Subcutaneous abdominal adipose tissue (tissue), 5 donors: ENCODE data around the gene DHFR2.
"Not testable (repeated sequence)": the region's sequence is repeated elsewhere in the genome, so short reads cannot be mapped to it uniquely, and the experiment has no call there.

Source experiments
- H3K27ac ChIP-seq: one replicate; pipeline ENCODE4 v1.7.0; 2013; ENCODE audit warnings: low read depth, mild to moderate bottlenecking, inconsistent platforms, low read length, moderate library complexity
- H3K27me3 ChIP-seq, 5 donors: one replicate each; pipeline ENCODE4 v1.7.0; 2013; ENCODE audit warnings: low read length in 5 of 5, inconsistent platforms in 1 of 5; ENCODE audit not compliant: control insufficient read depth in 5 of 5, insufficient read depth in 4 of 5
- H3K36me3 ChIP-seq, 5 donors: one replicate each; pipeline ENCODE4 v1.7.0; 2013; ENCODE audit warnings: low read length in 5 of 5; ENCODE audit not compliant: control insufficient read depth in 5 of 5, insufficient read depth in 5 of 5
- H3K4me1 ChIP-seq, 5 donors: one replicate each; pipeline ENCODE4 v1.7.0; 2013; ENCODE audit warnings: low read length in 5 of 5, mild to moderate bottlenecking in 3 of 5, moderate library complexity in 1 of 5; ENCODE audit not compliant: control insufficient read depth in 5 of 5, insufficient read depth in 5 of 5
- H3K4me3 ChIP-seq, 5 donors: one replicate each; pipeline ENCODE4 v1.7.0; 2013; ENCODE audit warnings: low read length in 5 of 5, low read depth in 1 of 5
- H3K9ac ChIP-seq, 5 donors: one replicate each; pipeline ENCODE4 v1.7.0; 2013; ENCODE audit warnings: low read length in 5 of 5, mild to moderate bottlenecking in 4 of 5, moderate library complexity in 3 of 5
- H3K9me3 ChIP-seq, 5 donors: one replicate each; pipeline ENCODE4 v1.7.0; 2013; ENCODE audit warnings: low read length in 5 of 5; ENCODE audit not compliant: control insufficient read depth in 5 of 5
- donor health status: healthy.
- donor health status: healthy.
- donor health status: healthy.
- donor health status: healthy.
- donor health status: healthy.

DHFR2 gene

GRCh38 chr3:94044100-94044936 lies 18.4 kb downstream of the DHFR2 start:
- not testable (repeated sequence) for H3K27ac ChIP-seq, H3K9ac ChIP-seq, H3K4me3 ChIP-seq, H3K9me3 ChIP-seq, H3K36me3 ChIP-seq, H3K4me1 ChIP-seq, H3K27me3 ChIP-seq

- H3K36me3 ChIP-seq, result peaks cover 0 to 7% (median 0%) of the 10 kb centered on the region in 5 donors
- H3K9ac ChIP-seq, result no peak overlapping the region
- H3K9me3 ChIP-seq, result no peaks in the 10 kb centered on the region
- H3K4me3 ChIP-seq, result no peak overlapping the region
- H3K27ac ChIP-seq, result no peak overlapping the region
- no peaks in the 10 kb centered on the region for H3K27me3 ChIP-seq
- H3K4me1 ChIP-seq, result no peaks in the 10 kb centered on the region
Observed at GRCh38 chr3:94043285-94043684, 19.4 kb downstream of the DHFR2 start.

- no peaks in the 10 kb centered on the region for H3K4me1 ChIP-seq
Observed at GRCh38 chr3:94036909-94037507, 25.7 kb downstream of the DHFR2 start.

GRCh38 chr3:94028093-94028837 lies 34.5 kb downstream of the DHFR2 start, which contains the start of gene STX19:
Gene STX19 (minus strand): TSS chr3:94028597. CDS start chr3:94015269, 13,328 bp downstream.
- Histone ChIP-seq H3K9ac (no peak within 1 kb of the TSS), H3K4me1 (no peaks in the 10 kb centered on the region), H3K36me3 (no peaks in the 10 kb centered on the region), H3K4me3 (no peak within 1 kb of the TSS), H3K9me3 (peaks cover 0 to 2% (median 0%) of the 10 kb centered on the region in 5 donors), H3K27me3 (no peaks in the 10 kb centered on the region), H3K27ac (no peak within 1 kb of the TSS)

More at GRCh38 chr3:94036909-94037507, 25.7 kb downstream of the DHFR2 start:
- H3K27me3 ChIP-seq, result no peaks in the 10 kb centered on the region
- peaks cover 0 to 2% (median 0%) of the 10 kb centered on the region in 5 donors for H3K9me3 ChIP-seq
- H3K27ac ChIP-seq, result no peak overlapping the region
- no peak overlapping the region for H3K9ac ChIP-seq
- no peaks in the 10 kb centered on the region for H3K36me3 ChIP-seq
- H3K4me3 ChIP-seq, result no peak overlapping the region

GRCh38 chr3:94026623-94027022 lies 36.1 kb downstream of the DHFR2 start:
- Histone ChIP-seq H3K36me3 (peaks cover 0 to 2% (median 0%) of the 10 kb centered on the region in 5 donors), H3K27me3 (no peaks in the 10 kb centered on the region), H3K4me3 (no peak overlapping the region), H3K4me1 (no peaks in the 10 kb centered on the region), H3K9me3 (no peaks in the 10 kb centered on the region), H3K9ac (no peak overlapping the region), H3K27ac (no peak overlapping the region)

GRCh38 chr3:94024385-94024784 lies 38.3 kb downstream of the DHFR2 start:
- H3K27me3 ChIP-seq, result no peaks in the 10 kb centered on the region
- H3K4me1 ChIP-seq, result no peaks in the 10 kb centered on the region
- H3K36me3 ChIP-seq, result peaks cover 0 to 3% (median 0%) of the 10 kb centered on the region in 5 donors
- no peak overlapping the region for H3K9ac ChIP-seq
- H3K4me3 ChIP-seq, result no peak overlapping the region
- H3K27ac ChIP-seq, result no peak overlapping the region
- H3K9me3 ChIP-seq, result no peaks in the 10 kb centered on the region

GRCh38 chr3:94020293-94020692 lies 42.4 kb downstream of the DHFR2 start:
- H3K4me1 ChIP-seq, result no peaks in the 10 kb centered on the region

GRCh38 chr3:94019659-94020058 lies 43.1 kb downstream of the DHFR2 start:
- H3K9ac ChIP-seq, result no peak overlapping the region
- peaks cover 0 to 3% (median 0%) of the 10 kb centered on the region in 5 donors for H3K36me3 ChIP-seq

More at GRCh38 chr3:94020293-94020692, 42.4 kb downstream of the DHFR2 start:
- Histone ChIP-seq H3K9me3 (no peaks in the 10 kb centered on the region), H3K9ac (no peak overlapping the region), H3K36me3 (peaks cover 0 to 3% (median 0%) of the 10 kb centered on the region in 5 donors), H3K4me3 (no peak overlapping the region), H3K27ac (no peak overlapping the region), H3K27me3 (no peaks in the 10 kb centered on the region)

GRCh38 chr3:94015025-94015424 lies 47.7 kb downstream of the DHFR2 start:
- H3K4me3 ChIP-seq, result no peak overlapping the region
- no peaks in the 10 kb centered on the region for H3K36me3 ChIP-seq
- H3K4me1 ChIP-seq, result peaks cover 0 to 4% (median 0%) of the 10 kb centered on the region in 5 donors
- H3K27ac ChIP-seq, result no peak overlapping the region
- no peaks in the 10 kb centered on the region for H3K27me3 ChIP-seq
- no peaks in the 10 kb centered on the region for H3K9me3 ChIP-seq
- H3K9ac ChIP-seq, result no peak overlapping the region

More at GRCh38 chr3:94019659-94020058, 43.1 kb downstream of the DHFR2 start:
- H3K27ac ChIP-seq, result no peak overlapping the region
- H3K27me3 ChIP-seq, result no peaks in the 10 kb centered on the region
- H3K4me3 ChIP-seq, result no peak overlapping the region
- H3K9me3 ChIP-seq, result no peaks in the 10 kb centered on the region
- H3K4me1 ChIP-seq, result no peaks in the 10 kb centered on the region
